ENCODE measurements around the gene STARD7.
A peak's percentile ranks its signal among the peaks of the same experiment; 100 is the strongest.
"Not testable (repeated sequence)": the region's sequence is repeated elsewhere in the genome, so short reads cannot be mapped to it uniquely, and the experiment has no call there.

STARD7 gene

GRCh38 chr2:96160366-96160765 is 48.3 kb downstream of the STARD7 start:
- DNase-seq: not testable (repeated sequence)

DNA sequence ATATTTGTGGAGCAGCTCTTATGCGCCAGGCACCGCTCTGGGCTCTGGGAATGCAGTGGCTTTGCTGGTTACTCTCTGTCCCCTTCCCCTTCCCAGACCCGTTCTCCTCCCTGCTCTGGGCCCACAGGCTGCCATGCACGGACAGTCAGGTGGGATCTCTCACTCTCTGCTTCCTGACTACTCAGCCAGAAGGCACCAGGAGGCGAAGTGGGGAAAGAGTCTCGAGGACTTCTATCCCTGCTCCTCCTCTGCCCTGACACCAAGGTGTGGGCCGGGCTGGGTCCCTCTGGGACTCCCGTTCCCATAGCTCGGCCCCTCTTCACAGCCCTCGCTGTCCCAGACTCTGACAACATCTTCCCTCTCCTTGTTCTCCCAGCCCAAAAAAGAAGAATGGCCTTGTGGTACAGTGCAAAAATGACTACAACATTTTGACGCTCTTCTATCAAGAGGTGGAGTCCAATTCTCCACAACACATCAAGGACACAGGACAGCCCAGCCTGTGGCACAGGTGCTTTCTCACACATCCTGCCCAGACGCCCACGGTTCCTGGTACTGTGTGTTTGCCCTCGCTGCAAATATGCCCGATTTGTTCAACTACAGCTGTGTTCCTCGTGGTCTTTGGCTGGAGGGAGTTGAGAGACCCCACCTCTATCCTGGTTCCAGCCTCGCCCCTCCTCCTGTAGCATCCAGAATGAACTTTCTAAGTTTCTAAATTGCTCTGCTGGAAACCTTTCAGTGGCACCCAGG is 49.4 kb downstream of the STARD7 start:
- DNase-seq: no peak

DNA sequence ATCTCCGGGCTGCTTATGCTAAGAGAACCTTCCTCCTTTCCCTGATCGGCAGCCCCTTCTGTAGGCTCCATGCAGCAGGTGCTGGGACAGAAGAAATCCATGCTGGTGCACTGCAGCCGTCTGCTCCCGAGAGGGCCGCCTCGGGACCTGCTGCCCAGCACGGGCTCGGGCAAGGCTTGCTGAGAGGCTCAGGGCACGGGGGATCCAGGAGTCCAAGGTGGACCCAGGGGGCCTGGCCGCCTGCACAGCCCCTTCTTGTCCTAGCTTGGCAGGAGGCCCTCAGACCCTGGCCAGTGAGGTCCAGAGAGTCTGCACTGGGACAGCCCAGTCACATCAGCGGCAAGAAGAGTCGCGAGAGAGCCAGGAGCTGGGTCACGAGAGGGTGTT is 50.1 kb downstream of the STARD7 start:
- no peak for DNase-seq

DNA sequence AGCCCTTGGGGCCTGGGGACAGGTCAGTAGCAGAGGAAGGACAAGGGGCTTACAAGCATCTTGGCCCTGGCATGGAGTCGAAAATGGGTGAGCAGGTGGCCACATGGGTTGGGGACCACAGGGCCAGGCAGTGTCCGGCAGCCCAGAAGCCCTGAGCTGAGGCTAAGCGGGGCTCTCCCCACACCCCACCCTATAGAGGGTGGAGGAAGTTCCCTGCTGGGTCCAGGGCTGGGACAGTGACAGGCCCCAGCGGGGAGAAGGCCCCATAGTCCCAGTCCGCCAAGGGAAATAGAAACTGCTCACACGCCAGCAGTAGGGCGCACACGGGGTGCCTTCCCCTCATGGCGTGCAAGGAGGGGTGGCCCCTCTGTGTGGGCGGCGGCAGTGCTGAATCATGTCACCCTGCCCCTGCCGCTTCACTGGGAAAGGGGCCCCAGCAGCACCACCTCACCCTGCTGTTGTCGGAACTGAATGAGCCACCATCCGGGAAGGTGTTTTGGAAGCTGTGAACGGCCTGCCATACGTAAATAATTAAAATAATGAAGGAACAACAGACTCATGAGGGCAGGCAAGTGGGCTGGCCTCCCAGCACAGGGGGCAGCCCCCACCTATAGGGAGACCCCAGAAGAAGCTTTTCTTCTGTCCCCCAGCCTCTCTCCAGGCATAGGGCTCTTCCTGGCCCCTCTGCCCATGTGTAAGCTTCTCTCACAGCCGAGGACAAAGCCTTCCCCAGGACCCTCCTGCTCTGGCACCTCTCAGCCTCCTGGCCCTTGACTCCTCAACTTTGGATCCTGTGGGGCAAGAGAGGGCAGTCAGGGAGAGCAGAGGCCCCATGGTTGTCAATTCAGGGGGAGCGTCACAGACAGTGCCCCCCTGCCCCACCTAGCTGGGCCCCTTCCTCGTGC is 50.7 kb downstream of the STARD7 start:
- no peak for DNase-seq

DNA sequence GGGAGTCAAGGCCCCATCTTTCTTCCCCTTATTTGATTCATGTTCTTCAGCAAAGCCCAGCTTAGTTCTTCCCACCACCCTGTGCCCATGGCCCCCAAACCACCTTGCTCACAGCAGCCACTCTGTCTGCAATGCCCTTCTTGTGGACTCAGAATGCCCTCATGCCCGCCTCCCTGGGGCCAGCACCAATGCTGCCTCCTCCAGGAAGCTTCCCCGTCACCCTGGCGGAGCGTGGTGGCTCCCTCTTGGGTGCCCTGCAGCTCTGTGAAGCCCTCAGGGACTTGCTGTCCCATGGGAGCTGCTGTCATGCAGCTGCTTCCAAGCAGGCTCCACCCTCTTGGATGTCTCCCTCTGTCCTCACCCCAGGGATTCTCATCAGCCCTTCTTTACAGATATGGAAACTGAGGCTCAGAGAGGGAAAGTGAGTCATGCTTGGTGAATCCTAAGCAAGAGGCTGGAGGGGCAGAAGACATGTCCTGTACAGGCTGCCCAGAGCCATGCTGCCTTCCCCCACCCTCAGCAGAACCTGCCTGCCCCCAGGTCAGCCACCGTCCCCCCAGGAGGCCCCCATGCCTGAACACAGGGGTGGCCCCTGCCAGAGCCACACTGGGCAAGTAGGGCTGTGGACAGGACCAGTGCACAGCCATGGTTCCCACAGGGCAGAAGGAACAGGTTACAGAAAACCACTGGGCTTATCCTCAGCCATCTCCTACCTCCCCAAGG is 51.5 kb downstream of the STARD7 start:
- DNase-seq: no peak

GRCh38 chr2:96156011-96156820 is 52.4 kb downstream of the STARD7 start:
- no peak for DNase-seq

DNA sequence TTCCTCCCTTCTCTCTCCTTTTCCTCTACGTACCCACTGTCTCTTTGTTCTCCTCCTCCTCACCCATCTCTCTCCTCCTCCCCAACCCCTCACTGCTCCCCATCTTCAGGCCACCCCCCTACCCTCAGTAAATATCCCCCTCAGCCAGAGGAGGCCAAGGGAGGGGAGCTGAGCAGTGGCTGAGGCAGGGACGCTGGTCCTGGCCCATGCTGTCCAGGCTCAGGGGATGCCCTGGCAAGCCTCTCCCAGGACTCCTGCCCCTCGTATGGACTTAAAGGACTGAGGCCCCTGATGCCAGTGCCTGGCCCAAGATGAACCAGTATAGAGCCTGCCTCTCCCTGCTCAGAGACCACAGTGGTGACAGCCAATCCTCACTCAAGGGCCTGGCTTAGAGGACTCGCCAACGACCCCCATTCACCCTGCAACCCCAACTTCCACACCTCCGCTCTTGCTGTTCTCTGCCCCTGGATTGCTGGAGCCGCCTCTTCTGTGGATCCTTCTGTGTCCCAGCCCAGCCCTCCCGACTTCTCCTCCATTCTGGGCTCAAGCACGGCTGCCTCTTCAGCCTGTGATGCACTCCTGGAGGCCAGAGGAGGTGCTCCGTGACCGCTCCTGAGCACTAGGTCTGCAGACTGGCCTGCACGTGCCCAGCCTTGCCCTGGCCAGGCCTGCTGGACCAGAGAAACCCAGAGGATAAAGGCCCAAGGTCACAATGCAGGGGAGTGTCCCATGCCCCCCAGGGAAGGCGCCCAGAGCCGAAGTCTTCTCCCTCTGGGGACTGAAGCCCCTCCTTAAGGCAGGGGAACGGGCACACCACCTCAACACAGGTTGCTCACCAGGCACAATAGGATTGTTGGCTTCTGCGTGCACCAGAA is 53.9 kb downstream of the STARD7 start:
- no peak for DNase-seq

- no peak for DNase-seq
These were observed 54.6 kb downstream of the STARD7 start for GRCh38 chr2:96153991-96154431.

DNA sequence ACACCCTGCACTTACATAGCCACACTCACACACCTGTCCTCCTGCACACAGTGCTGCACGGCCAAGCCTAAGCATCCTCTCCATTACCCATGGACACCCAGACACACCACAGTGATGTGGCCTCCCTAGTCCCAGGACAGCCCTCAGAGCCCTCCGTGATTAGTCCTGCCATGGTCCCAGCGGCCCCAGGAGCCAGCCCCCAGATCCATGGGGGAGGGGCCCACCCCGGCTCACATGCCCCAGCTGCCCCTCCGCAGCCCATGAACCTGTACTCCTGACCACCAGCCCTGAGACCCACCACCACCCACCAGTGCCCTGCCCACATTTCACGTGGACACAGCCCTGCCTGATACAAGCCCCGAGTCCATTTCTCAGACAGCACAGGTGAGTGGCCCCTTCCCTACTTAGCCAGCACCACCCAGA is 55.3 kb downstream of the STARD7 start:
- no peak for DNase-seq

DNA sequence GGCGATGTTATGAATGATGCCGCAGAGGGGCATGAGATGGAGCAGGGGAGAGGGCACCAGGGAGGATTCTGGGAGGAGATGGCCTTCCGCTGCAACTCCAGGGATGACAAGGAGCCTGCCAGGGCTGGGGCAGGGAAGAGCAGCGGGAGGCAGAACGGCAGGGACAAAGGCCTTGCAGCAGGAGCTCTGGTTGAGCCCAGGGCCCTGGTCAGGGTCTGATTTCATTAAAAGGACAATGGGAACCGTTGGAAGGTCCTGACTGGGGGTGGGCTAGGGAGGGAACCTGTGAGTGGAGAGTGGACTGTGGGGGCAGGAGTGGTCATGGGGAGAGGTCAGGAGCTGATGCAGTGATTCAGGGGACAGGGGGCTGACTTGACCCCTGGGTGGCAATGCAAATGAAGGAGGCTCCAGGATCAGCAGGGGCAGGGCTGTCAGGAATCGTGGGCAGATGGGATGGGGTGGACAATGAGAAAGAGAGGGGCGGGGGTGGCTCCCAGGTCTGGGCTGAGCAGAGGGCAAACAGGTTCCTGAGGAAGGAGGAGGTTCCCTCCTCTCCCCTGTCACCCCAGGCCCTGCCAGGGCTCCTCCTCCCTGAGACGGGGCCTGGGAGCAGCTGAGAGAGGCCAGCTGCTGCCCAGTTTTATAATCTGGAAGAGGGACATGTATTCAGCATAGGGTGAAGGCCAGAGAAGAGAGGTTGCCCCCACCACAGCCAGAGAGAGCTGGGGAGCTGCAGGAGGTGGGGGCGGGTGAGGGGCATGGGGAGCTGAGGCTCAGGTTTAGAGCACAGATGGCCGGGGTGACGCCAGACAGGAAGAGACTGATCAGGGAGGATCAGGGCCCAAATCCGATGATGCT is 56.1 kb downstream of the STARD7 start:
- DNase-seq: no peak

DNA sequence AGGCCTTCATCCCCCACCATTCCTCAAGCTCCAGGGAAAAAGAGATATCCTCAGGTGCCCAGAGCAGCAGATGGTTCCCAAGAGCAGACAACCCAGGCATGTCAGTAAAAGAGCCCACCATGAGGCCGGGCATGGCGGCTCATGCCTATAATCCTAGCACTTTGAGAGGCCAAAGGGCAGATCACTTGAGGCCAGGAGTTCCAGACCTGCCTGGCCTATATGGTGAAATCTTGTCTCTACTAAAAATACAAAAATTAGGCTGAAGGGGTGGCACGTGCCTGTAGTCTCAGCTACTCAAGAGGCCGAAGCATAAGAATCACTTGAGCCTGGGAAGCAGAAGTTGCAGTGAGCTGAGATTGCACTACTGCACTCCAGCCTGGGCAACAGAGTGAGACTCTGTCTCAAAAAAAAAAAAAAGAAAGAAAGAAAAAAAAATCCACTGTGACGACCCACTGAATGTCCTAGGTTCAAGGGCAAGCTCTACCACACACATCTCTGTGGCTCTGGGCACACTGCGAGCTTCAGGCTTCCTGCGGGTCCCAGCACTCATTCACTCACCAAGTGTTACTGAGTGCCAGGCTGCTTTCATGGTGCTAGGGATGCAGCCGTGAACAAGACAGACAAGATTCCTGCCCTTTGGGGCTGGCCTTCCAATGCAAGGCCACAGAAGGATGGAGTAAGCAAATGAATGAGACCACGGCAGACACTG is 56.9 kb downstream of the STARD7 start:
- no peak for DNase-seq

DNA sequence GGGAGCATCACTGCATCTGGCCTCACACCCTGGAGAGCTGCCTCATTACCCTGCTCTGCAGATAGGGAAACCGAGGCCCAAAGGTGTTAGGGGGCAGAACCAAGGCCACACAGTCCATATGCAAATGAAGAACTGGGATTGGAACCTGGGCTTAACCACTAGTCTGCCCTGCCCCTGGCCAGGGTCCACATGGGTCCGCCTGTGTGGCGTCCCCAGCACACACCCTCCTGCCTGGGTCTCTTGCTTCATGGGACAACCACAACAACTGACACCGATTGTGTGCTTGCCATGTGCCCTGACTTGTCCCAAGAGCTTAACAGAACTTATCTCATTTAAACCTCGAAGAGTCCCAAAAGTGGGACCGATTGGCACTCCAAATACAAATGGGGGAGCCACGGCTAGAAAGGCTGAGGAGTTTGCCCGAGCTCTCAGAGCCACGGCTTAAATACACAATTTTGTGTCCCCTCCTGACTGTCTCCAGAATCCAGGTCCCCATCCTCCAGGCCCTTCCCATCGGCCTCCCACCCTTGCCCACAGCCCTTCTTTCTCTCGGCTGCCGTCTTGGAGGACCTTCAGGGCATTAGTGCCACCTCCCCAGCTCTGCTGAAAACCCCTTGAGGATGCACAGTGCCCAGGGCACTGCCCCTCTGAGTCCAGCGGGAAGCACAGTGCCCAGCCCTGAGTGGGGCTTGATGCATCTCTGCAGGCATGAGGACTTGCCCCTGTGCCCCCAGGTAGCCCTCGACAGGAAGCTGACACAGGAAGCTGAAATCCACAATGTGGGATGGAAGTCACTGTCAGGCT is 57.6 kb downstream of the STARD7 start:
- no peak for DNase-seq

DNA sequence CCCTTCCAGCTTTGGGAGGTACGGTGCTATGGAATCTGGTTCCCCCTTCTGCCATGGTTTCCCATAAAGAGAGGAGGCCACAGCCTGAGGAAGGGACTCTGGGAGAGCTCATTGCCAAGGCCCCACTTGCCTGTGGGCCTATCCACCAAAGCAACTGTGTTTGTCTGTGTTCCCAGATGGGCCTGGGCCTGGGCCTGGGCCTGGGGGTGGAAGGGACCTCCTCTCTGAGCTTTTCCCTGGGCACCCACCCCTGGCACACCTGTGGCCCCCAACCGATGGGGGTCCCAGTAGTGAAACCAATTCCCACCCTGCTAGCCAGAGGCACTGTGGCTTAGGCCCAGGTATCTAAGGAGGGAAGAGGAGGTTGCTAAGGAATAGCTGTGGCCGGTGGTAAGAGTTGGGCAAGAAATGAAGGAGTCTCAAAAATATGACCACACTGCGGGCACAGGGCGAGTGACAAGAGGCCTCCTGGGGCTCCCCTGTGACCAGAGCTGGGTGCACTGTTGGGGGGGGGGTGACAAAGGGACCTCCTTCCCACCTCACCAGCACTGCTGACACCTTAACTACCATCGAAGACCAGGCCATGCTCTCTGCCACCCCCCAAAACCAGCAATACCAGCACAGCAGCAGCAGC is 58.5 kb downstream of the STARD7 start:
- no peak for DNase-seq

- peak; percentile 75 for DNase-seq
These were observed 60.0 kb downstream of the STARD7 start for GRCh38 chr2:96148410-96149217.

GRCh38 chr2:96147593-96148201 is 60.9 kb downstream of the STARD7 start:
- no peak for DNase-seq

- DNase-seq: no peak
These were observed 61.6 kb downstream of the STARD7 start for GRCh38 chr2:96146881-96147592.
